HTERT RPE-1 (cell line): ENCODE data around the gene TSHR.
"Not testable (repeated sequence)": the region's sequence is repeated elsewhere in the genome, so short reads cannot be mapped to it uniquely, and the experiment has no call there.

Source experiments
- in situ Hi-C: fragments of 300-500 bp; cut with MboI; formaldehyde crosslinking; loops from 4 replicates; pipeline ENCODE4 v1.14.3; 2020; ENCODE audit warnings: low sequenced_read_pairs

The TSHR gene

DNA sequence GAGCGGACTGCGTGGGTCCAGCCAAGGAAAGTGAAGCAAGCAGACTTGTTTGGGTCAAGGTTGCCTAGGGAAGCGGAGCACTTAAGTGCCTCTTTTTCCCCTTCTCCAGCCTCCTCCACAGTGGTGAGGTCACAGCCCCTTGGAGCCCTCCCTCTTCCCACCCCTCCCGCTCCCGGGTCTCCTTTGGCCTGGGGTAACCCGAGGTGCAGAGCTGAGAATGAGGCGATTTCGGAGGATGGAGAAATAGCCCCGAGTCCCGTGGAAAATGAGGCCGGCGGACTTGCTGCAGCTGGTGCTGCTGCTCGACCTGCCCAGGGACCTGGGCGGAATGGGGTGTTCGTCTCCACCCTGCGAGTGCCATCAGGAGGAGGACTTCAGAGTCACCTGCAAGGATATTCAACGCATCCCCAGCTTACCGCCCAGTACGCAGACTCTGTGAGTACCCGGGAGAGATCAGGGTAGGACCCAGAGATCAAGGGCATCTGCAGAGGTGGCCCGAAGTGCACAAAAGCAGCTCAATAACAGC lies at the start of gene TSHR:
TSS of gene TSHR (plus strand) at position 206 of the 526 bp plus-strand sequence. CDS start at position 266, 60 bp downstream.
- in situ Hi-C loops: no loop called here

GRCh38 chr14:80906336-80906735 lies 49.1 kb upstream of the TSHR start:
- in situ Hi-C loops: no loop called here

DNA sequence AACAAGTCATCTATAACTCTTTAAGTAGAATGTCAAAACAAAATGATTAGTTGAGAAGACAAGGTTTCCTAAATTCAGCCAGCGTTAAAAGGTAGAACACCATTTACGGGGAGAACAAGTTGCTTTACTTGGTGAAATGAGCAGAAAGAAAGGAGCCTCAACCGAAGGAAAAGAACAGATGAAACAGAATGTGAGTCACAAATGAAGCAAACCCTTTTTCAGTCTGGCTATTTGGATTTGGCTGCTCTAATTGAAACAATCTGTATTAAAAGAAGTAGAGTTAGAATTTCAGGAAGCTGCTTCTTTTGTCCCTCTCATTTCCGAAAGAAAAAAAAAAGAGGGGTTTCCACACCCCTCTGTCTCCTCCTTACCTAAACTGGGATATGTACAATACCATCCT lies 48.5 kb upstream of the TSHR start:
- in situ Hi-C loops: no loop called here

- in situ Hi-C loops: not testable (repeated sequence)
These were observed 43.4 kb upstream of the TSHR start for GRCh38 chr14:80912013-80912412.

- in situ Hi-C loops: no loop called here
These were observed 35.8 kb upstream of the TSHR start for GRCh38 chr14:80919622-80920021.

DNA sequence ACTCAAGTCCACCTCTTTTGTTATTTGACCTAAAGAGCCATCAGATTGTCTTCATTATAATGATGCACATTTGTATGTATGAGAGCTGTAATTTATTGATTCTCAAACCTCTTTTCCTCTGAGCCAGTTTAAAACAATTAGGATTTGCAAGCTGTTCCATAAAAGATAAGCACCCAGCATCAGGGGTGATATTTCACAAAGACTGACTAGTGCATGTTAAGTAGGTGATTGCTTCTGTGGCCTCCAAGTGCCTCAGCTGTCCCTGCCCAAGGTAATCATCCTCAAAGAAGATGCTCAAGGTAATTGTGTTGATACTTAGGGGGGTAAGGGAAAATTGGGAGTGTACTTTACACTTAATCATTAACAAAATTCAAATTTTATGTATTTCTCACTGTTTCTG lies 32.1 kb upstream of the TSHR start:
- in situ Hi-C loops: no loop called here

- in situ Hi-C loops: no loop called here
These were observed 30.9 kb upstream of the TSHR start for GRCh38 chr14:80924365-80925103.

DNA sequence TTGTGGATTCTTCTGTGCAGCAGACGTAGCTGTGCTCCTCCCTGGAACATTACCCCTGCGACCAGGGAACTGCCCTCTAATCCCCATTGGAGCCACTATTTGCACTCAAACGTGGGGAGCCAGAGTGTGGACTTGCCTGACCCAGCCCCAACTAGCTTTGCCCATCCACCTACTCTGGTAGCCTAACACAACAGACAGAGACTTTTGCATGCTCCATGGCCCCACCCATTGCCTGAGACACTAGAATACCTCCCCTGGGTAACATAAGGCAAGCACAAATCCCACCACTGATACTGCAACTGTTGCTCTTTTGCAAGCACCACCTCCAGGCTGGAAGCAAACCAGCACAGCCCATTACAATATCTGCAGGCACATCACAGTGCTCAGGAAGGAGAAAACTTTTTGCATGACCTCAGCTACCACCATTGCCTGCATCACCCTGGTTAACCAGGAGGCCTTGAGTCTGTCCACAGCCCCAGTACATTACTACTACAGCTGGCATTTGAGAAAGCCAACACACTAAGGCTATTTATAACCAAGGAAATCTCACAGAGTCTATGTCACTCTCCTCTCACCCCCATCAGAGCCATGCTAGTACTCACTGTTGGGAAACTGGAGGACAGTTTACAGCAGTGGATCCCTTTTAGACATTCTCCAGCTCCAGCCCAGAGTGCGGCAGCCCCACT lies 28.9 kb upstream of the TSHR start:
- in situ Hi-C loops: no loop called here

- in situ Hi-C loops: no loop called here
These were observed 28.1 kb upstream of the TSHR start for GRCh38 chr14:80927083-80927989.

- in situ Hi-C loops: no loop called here
These were observed 25.3 kb upstream of the TSHR start for GRCh38 chr14:80930095-80930494.

DNA sequence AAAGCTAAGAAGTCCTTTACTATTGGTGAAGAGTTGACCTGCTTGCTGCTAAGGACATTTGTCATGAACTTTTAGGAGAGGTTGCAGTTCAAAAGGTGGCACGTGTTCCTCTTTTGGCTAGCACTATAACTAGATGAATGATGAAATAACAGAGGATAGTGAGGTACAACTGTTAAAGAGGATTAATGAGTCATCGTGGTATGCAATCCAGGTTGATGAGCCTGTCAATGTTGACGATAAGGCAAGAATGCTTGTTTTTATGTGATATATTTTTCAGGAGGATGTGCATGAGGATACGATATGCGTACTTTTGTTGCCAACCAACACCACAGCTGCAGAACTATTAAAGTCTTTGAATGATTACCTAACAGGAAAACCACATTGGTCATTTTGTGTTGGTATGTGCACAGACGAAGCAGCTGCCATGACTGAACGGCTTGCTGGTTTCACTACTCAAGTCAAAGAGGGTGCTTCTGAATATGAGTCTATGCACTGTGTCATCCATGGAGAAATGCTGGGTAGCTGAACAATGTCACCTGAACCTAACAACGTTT lies 24.5 kb upstream of the TSHR start:
- in situ Hi-C loops: no loop called here

- in situ Hi-C loops: no loop called here
These were observed 22.1 kb upstream of the TSHR start for GRCh38 chr14:80933282-80933681.

GRCh38 chr14:80933686-80934085 lies 21.7 kb upstream of the TSHR start:
- in situ Hi-C loops: no loop called here

DNA sequence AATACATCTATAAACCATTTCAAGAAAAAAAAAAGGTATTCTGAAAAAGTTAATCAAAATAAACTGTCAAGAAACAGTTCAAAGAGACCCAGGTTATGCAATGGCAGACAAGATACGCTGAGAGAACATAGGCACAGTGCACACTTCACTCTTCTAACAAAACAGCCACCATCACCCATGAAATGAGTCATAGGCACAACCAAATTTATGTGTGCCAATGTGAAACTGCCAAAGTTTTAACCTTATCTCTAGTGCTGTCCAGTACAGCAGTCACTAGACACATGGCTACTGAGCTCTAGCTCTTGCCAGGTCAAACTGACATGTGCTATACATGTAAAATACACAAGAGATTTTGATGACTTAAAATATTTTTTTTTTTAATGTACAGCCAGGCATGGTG lies 15.3 kb upstream of the TSHR start:
- in situ Hi-C loops: no loop called here

DNA sequence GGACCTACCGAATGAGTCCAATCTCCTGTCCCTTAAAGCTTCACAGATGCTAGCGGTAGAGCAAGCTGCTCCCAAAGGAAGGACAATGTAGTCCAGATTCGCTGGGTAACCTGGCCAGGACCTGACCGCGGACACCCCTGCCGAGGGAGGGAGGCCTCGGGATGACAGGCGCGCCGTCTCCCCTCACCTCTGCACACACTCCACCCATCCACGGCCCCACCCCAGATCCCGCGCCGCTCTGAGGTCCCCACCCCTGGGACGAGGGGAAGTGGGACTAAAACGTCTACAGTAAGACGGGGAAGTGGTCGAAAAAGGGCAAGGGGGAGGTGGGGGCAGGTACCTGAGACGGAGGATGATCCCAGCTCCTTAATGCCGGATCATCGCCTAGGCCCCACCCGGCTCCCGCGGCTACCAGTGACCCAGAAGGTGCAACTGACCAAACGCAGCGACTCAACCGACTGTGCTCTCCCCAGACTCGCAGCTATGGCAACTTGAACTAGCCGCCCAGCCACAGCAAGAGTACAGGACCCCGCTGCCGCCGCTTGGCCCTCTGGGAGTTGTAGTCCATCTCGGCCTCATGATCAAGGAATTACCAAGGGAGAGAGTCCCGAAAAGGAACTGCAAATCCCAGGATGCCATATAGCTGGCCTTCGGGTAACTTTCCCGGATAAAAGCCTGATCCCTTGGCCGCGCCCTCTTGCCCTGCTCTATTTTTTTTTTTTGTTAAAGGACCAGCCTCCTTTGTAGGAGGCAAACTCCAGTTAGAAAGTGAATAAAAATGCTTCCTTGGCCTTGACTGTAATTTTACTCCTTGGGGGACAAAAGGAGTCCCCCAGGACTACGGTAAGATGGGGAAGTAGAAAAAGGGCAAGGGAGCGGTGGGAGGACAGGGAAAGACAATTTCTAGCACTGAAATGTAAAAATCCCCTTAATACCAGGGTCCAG lies 13.9 kb upstream of the TSHR start, which contains the start of gene CEP128:
TSS of gene CEP128 (minus strand) at position 498 of the 945 bp plus-strand sequence.
- in situ Hi-C loops: no loop called here

- in situ Hi-C loops: no loop called here
These were observed 13.2 kb upstream of the TSHR start for GRCh38 chr14:80942191-80942600.

- in situ Hi-C loops: no loop called here
These were observed 10.4 kb upstream of the TSHR start for GRCh38 chr14:80944861-80945617.

- in situ Hi-C loops: no loop called here
These were observed 9.2 kb upstream of the TSHR start for GRCh38 chr14:80946187-80946586.

DNA sequence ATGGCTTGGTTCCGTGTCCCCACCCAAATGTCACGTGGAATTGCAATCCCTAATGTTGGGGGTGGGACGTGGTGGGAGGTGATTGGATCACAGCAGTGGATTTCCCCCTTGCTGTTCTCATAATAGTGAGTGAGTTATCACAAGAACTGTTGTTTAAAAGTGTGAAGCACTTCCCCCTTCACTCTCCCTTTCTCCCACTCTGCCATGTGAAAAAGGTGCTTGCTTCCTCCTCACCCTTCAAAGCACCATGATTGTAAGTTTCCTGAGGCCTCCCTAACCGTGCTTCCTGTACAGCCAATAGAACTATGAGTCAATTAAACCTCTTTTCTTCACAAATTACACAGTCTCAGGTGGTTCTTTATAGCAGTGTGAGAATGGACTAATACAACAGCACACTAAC lies 8.6 kb upstream of the TSHR start:
- in situ Hi-C loops: no loop called here
